AG10803 (cell line): ENCODE measurements around the gene ABTB2.
A peak's percentile ranks its signal among the peaks of the same experiment; 100 is the strongest.

ENCODE experiments used
- DNase-seq: peaks from one replicate; pipeline ENCODE4 v3.0.0; 2010; ENCODE audit warnings: low read depth
- H3K4me3 ChIP-seq: 2 replicates; pipeline ENCODE4 v1.5.1; 2011; ENCODE audit warnings: mild to moderate bottlenecking, low read length, control low read depth
- TF ChIP-seq, protein P1 (sequence below): conservative IDR thresholded peaks from 2 replicates; pipeline ENCODE4 v1.5.1; 2011; ENCODE audit warnings: mild to moderate bottlenecking, low read length, control low read depth, inconsistent platforms

Gene ABTB2

GRCh38 chr11:34330653-34331052 is 27.2 kb downstream of the ABTB2 start:
- TF ChIP-seq, protein P1, sequence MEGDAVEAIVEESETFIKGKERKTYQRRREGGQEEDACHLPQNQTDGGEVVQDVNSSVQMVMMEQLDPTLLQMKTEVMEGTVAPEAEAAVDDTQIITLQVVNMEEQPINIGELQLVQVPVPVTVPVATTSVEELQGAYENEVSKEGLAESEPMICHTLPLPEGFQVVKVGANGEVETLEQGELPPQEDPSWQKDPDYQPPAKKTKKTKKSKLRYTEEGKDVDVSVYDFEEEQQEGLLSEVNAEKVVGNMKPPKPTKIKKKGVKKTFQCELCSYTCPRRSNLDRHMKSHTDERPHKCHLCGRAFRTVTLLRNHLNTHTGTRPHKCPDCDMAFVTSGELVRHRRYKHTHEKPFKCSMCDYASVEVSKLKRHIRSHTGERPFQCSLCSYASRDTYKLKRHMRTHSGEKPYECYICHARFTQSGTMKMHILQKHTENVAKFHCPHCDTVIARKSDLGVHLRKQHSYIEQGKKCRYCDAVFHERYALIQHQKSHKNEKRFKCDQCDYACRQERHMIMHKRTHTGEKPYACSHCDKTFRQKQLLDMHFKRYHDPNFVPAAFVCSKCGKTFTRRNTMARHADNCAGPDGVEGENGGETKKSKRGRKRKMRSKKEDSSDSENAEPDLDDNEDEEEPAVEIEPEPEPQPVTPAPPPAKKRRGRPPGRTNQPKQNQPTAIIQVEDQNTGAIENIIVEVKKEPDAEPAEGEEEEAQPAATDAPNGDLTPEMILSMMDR = no peak
- no peak overlapping the region for H3K4me3 ChIP-seq
- no peak for DNase-seq

DNA sequence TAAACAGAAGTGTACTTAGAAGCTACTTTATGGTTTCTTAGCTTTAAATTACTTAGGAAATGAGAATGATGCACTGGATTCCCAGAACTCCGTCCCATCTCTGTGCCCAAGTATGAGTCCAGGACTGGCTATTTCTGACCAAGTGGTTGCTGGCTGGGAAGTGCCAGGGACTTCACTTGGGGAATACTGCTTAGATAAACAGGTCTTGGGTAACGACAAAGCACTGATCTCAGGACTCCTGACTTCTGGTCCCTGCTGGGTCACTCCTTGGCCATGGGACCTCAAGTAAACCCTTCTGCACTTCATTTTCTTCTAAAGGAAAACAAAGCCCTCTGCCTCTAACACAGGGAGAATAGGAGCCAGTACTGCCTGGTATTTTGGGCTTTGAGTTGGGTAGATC is 27.9 kb downstream of the ABTB2 start:
- TF ChIP-seq, protein P1 = no peak
- H3K4me3 ChIP-seq = no peak overlapping the region
- DNase-seq = no peak

DNA sequence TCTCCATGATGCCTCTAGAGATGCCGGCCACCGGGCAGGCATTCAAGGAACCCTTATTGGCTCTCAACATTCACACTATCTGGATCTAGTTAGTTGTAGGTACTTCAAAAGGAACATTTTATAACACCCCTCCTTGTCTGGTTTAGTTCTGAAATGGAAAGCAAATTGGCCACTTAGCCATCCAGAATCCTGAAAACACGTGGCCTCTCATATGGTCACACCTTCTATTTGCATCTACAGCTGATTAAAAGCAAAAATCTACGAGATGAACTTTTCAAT is 29.2 kb downstream of the ABTB2 start:
- no peak for DNase-seq
- H3K4me3 ChIP-seq = no peak overlapping the region
- TF ChIP-seq, protein P1 = no peak

DNA sequence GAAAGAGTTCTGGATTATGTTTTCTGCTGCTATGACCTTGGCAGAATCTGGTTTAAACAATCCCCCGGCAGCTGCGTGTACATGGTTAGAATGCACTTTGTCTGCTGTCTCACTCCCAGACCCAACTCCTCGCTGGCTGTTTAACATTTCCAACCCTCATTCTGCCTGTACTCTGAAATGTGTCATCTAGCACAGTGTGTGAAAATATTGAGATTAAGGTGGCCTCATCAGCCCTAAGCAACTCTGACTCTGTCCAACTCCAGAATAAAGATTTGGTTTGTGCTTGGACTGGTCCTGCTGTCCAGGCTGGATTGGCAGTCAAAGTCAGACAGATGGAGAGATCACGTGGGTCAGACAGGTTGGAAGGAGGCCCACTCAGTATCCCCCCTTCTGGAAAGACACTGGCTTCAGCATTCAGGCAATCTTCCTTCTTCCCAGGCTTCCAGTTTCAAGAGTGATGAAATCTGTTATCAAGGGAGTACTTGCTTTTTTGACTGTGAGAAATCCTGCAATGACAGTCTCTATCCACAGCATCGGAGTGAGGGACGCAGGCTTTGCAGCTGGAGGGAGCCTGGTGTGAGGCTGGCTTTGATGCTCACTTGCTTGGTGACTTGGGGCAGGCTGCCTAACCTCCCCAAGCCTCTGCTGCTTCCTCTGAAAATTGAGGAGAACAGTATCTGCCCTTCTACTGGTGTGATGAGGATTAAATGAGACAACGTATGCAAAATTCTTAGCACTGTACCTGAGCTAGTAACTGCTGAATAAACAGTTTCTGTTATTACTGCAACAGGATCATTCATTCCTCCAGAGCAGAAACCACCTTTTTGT is 29.8 kb downstream of the ABTB2 start:
- DNase-seq = peak; percentile 31
- no peak overlapping the region for H3K4me3 ChIP-seq
- TF ChIP-seq, protein P1 = no peak

DNA sequence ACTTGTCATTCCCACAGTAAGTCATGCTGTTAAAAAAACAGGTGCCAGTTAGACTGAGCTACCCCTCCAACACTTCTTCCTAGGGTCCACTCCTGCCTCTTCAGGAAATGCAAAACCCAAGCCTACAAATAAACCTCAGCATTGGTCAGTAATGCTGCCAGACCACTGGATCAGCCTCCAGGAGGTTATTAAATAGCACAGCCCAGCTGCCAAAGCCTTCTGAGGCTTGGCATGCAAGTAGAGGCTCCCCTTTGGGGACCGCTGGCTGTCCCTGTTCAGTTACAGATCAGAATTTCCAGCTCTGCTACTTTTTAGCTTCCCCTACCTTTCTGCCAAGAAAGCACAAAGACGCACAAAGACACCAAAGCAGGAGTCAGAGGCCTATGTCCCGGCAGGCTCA is 33.3 kb downstream of the ABTB2 start:
- DNase-seq = peak; percentile 22
- TF ChIP-seq, protein P1 = no peak
- no peak overlapping the region for H3K4me3 ChIP-seq

DNA sequence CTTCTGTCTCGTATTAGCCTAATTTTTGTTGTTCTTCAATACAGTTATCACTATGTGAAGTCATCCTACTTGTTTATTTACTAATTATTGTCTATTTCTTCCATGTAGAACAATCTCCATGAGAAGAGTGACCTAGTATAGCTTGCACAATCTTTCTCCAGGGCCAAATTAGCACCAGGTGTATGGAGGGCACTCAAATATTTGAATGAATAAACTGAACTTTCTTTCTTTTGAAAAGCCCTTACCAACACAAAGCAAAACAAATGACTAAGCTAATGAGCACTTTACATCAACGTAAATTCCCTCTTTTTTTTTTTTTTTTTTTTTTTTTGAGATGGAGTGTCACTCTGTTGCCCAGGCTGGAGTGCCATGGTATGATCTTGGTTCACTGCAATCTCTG is 34.2 kb downstream of the ABTB2 start:
- no peak overlapping the region for H3K4me3 ChIP-seq
- peak; percentile 74 for DNase-seq
- TF ChIP-seq, protein P1 = no peak
